Pancreas (tissue), 10 donors: ENCODE data around the gene MINDY4B. TPM values are rescaled to one million over a fixed set of nuclear protein-coding genes. Genes with fewer than 3 reads are reported as not detected.

Source experiments
- ATAC-seq, 4 donors: fragments of 200-7000 bp; cut with Tn5 transposase; one replicate each; pipeline versions ENCODE4 v1.8.0 to v1.9.1; 2020; ENCODE audit warnings: mild to moderate bottlenecking in 4 of 4, moderate library complexity in 4 of 4
- DNase-seq, 6 donors: peaks; one replicate each; pipeline ENCODE4 v3.0.0-alpha.2; 2020
- FAIRE-seq: peaks from 2 replicates; lab custom pipeline; 2012; peaks lifted over from hg19 to GRCh38; lab: Jason Lieb, UNC
- H3K27ac ChIP-seq, 4 donors: fragments of 200-600 bp; sonication (generic); 1 replicate in 3 of 4; 2 replicates in 1 of 4; pipeline versions ENCODE4 v1.5.0 to v1.8.0; 2020
- H3K27me3 ChIP-seq, 4 donors: fragments of 200-600 bp; one replicate each; pipeline ENCODE4 v1.8.0; 2021
- H3K36me3 ChIP-seq, 3 donors: fragments of 200-600 bp; sonication (generic) in 1 of 3; one replicate each; pipeline versions ENCODE4 v1.5.0 to v1.8.0; 2020 to 2021
- H3K4me1 ChIP-seq, 3 donors: fragments of 200-600 bp; one replicate each; pipeline ENCODE4 v1.8.0; 2021
- H3K4me3 ChIP-seq, 4 donors: fragments of 200-600 bp; sonication (generic) in 2 of 4; one replicate each; pipeline versions ENCODE4 v1.5.0 to v1.8.0; 2020 to 2021
- H3K9me3 ChIP-seq, 4 donors: fragments of 200-600 bp; one replicate each; pipeline ENCODE4 v1.8.0; 2021
- CTCF ChIP-seq, 4 donors: fragments of 200-600 bp; sonication (generic) in 3 of 4; IDR thresholded peaks; one replicate each; pipeline versions ENCODE4 v1.5.0 to v1.8.0; 2021; ENCODE audit warnings: antibody characterized with exemption in 4 of 4
- WGBS, 2 donors: extraction: QIAGEN DNeasy Blood & Tissue Kit; methylation state at CpG; one replicate each; pipeline ENCODE4 v1.1.7; 2013; 5-methylcytosine and 5-hydroxymethylcytosine counted together
- intact Hi-C, 3 donors: fragments of 100-400 bp; cut with DNase I; formaldehyde crosslinking; loops; one replicate each; pipeline versions ENCODE4 v1.11.1 to v1.14.2; 2022
- polyA plus RNA-seq, 2 donors: library from polyadenylated mRNA; stranded (reverse); fragments of 200-250 nt; gene quantifications; one replicate each; pipeline ENCODE4 v1.2.3, GENCODE V29; 2013
- total RNA-seq, 6 donors: library from RNA; stranded (reverse); fragmentation: NEBNext Ultra II Directional in 4 of 6; extraction: Animal tissue kit (Norgen Biotek cat#: 25700) in 4 of 6; gene quantifications; one replicate each; pipeline versions ENCODE4 v1.2.1 to v1.2.4, GENCODE V29; 2021 to 2023
- donor health status: healthy with polysubstance abuse.
- donor health status: DM: no; HTN: no; CAD: no; lungs with moderate emphysema.
- donor health status: DM: no; HTN: no; CAD: no.
- donor health status: control.
- donor health status: control.
- donor health status: Bipolar disorder and iron deficiency.
- donor health status: DM: yes; HTN: yes; CAD: no.
- donor health status: DM: no; HTN: no; CAD: no.
- donor health status: DM: no; HTN: no; CAD: no.
- donor health status: DM: yes; HTN: yes; CAD: no.

MINDY4B gene
- total and polyA plus RNA-seq, 8 donors, result not detected

GRCh38 chr3:150902988-150903387 is 2.3 kb downstream of the MINDY4B start:
- DNase-seq (no peak), FAIRE-seq (no peak), ATAC-seq (no peak)
- H3K36me3 ChIP-seq, result no peaks in the 10 kb centered on the region
- no peaks in the 10 kb centered on the region for H3K27me3 ChIP-seq
- no peak overlapping the region for H3K27ac ChIP-seq
- TF ChIP-seq CTCF (IDR thresholded peaks at IDR 0.05), result no peak
- no peaks in the 10 kb centered on the region for H3K9me3 ChIP-seq
- no peaks in the 10 kb centered on the region for H3K4me1 ChIP-seq
- no peak overlapping the region for H3K4me3 ChIP-seq
- intact Hi-C loops, result no loop called here
- WGBS, 2 donors, result 42 to 59% methylated on average over 2 of the region's 2 CpGs

GRCh38 chr3:150901793-150902192 is 3.4 kb downstream of the MINDY4B start:
- no peak for DNase-seq
- Histone ChIP-seq H3K4me1 (no peaks in the 10 kb centered on the region), H3K27me3 (no peaks in the 10 kb centered on the region), H3K27ac (no peak overlapping the region), H3K4me3 (no peak overlapping the region), H3K36me3 (no peaks in the 10 kb centered on the region), H3K9me3 (no peaks in the 10 kb centered on the region)
- intact Hi-C loops, result no loop called here
- TF ChIP-seq CTCF (IDR thresholded peaks at IDR 0.05), result no peak
- no peak for FAIRE-seq
- ATAC-seq, result no peak
- 78 to 85% methylated on average over 10 of the region's 10 CpGs for WGBS, 2 donors

- no peak overlapping the region for H3K4me3 ChIP-seq
- DNase-seq, result no peak
- no peak for FAIRE-seq
- H3K9me3 ChIP-seq, result no peaks in the 10 kb centered on the region
- no peaks in the 10 kb centered on the region for H3K27me3 ChIP-seq
- no peaks in the 10 kb centered on the region for H3K4me1 ChIP-seq
- 64 to 79% methylated on average over 2 of the region's 2 CpGs for WGBS, 2 donors
- ATAC-seq, result no peak
- no peak overlapping the region for H3K27ac ChIP-seq
- no peaks in the 10 kb centered on the region for H3K36me3 ChIP-seq
- TF ChIP-seq CTCF (IDR thresholded peaks at IDR 0.05), result no peak
- intact Hi-C loops, result no loop called here
Measured at GRCh38 chr3:150899141-150899540, 6.1 kb downstream of the MINDY4B start.

GRCh38 chr3:150898046-150898754 is 7.0 kb downstream of the MINDY4B start:
- intact Hi-C loops, result no loop called here
- Histone ChIP-seq H3K27ac (no peak overlapping the region), H3K27me3 (no peaks in the 10 kb centered on the region), H3K4me3 (no peak overlapping the region), H3K4me1 (no peaks in the 10 kb centered on the region), H3K36me3 (no peaks in the 10 kb centered on the region), H3K9me3 (no peaks in the 10 kb centered on the region)
- WGBS, 2 donors, result 59 to 70% methylated on average over 3 of the region's 3 CpGs
- ATAC-seq (no peak), DNase-seq (no peak), FAIRE-seq (no peak)
- TF ChIP-seq CTCF (IDR thresholded peaks at IDR 0.05), result no peak

GRCh38 chr3:150897592-150897991 is 7.6 kb downstream of the MINDY4B start:
- H3K27me3 ChIP-seq, result no peaks in the 10 kb centered on the region

More at GRCh38 chr3:150897592-150897991, 7.6 kb downstream of the MINDY4B start:
- Histone ChIP-seq H3K9me3 (no peaks in the 10 kb centered on the region), H3K27ac (no peak overlapping the region), H3K4me3 (no peak overlapping the region), H3K36me3 (no peaks in the 10 kb centered on the region), H3K4me1 (no peaks in the 10 kb centered on the region)
- ATAC-seq (no peak), FAIRE-seq (no peak), DNase-seq (no peak)
- 90 to 95% methylated on average over 3 of the region's 3 CpGs for WGBS, 2 donors
- intact Hi-C loops, result no loop called here
- TF ChIP-seq CTCF (IDR thresholded peaks at IDR 0.05), result no peak
